HG03095 (cell line): ENCODE measurements around the gene ATG16L2.

Experiments
- ATAC-seq: cut with Tn5 transposase; IDR thresholded peaks from one replicate; pipeline ENCODE4 v1.9.1; 2021; ENCODE audit warnings: moderate library complexity; ENCODE audit not compliant: unreplicated experiment

ATG16L2 gene

DNA sequence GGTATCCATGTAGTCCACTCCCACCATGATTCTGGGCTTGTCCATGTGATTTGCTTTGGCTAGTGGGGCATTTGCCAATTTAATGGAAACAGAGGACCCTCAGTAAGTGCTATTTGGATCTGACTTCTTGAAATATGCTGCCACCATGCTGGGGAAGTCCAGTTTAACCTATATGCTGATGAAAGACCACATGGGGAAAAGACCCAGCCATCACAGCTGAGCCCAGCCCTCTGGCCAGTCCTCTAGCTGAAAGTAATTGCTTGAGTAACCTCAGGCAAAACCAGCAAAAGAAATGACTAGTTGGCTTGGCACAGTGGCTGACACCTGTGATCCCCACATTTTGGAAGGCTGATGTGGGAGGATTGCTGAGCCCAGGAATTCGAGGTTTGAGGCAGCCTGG is 61.5 kb downstream of the ATG16L2 start:
- no peak for ATAC-seq

DNA sequence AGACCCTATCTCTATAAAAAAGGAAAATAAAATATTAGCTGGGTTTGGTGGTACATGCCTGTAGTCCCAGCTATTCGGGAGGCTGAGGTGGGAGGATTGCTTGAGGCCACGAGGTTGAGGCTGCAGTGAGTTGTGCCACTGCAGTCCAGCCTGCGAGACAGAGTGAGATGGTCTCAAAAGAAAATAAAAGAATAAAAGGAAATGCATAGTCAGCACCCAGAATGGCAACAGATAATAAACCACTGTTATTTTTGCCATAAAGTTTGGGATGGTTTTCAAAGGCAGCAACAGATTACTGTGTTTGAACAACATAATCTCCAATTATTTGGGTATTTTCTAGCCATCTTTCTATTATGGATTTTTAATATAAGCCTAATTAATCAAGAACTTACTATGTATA is 61.9 kb downstream of the ATG16L2 start:
- ATAC-seq = no peak
